HCT116 (cell line): ENCODE measurements around the gene SNPH. TPM values are rescaled to one million over a fixed set of nuclear protein-coding genes. Genes with fewer than 3 reads are reported as not detected.

Experiments used
- ATAC-seq: fragments of 200-7000 bp; cut with Tn5 transposase; 2 replicates; pipeline ENCODE4 v1.9.1; 2020; ENCODE audit warnings: mild to moderate bottlenecking, moderate library complexity
- BruUV-seq: library from RNA; stranded (reverse); fragments of 400-500 nt; replicated peaks from 2 replicates; lab custom pipeline; 2021; lab: Mats Ljungman, UMichigan
- CTCF ChIA-PET: fragments of 300-600 bp; sonication (Branson Sonifier 250); formaldehyde crosslinking; loops from one replicate; lab custom pipeline; 2021; ENCODE audit warnings: antibody characterized with exemption; lab: Charles Lee
- POLR2A ChIA-PET: fragments of 300-600, 350-600 bp; sonication (Branson Sonifier 250); formaldehyde crosslinking; loops from one replicate; lab custom pipeline; 2021; ENCODE audit warnings: antibody characterized with exemption; lab: Charles Lee
- RAD21 ChIA-PET, 2 experiments: fragments of 300-600 bp; sonication (Branson Sonifier 250); formaldehyde crosslinking; loops; one replicate each; lab custom pipeline; 2023; ENCODE audit warnings: low total read pairs in 2 of 2; ENCODE audit not compliant: uncharacterized antibody in 2 of 2, unreplicated experiment in 2 of 2, low non-redundant PET in 1 of 2; lab: Charles Lee
- DNase-seq: peaks from one replicate; pipeline ENCODE4 v3.0.0-alpha.2; 2010; ENCODE audit warnings: low read depth, low spot score
- H2AFZ ChIP-seq: fragments of 200-600 bp; shearing (Covaris generic), sonication (generic); 2 replicates; pipeline ENCODE4 v1.6.1; 2017; ENCODE audit warnings: low read depth, mixed run types, mixed read lengths, antibody characterized with exemption, low read length; ENCODE audit not compliant: poor library complexity, severe bottlenecking
- H3K27ac ChIP-seq: 2 replicates; pipeline ENCODE4 v1.5.1; 2012; ENCODE audit warnings: low read depth, low read length
- H3K27me3 ChIP-seq: fragments of 200-600 bp; sonication (generic); 2 replicates; pipeline ENCODE4 v1.6.1; 2016; ENCODE audit warnings: mixed run types, low read length, mixed read lengths; ENCODE audit not compliant: insufficient read depth
- H3K36me3 ChIP-seq, 2 experiments: fragments of 200-500 bp in 1 of 2; fragments of 200-600 bp in 1 of 2; sonication (Bioruptor generic) in 1 of 2; sonication (generic) in 1 of 2; 2 replicates each; pipeline versions ENCODE4 v1.5.1 to v1.6.1; 2014 to 2016; ENCODE audit warnings: low read length in 2 of 2, inconsistent platforms in 1 of 2, mixed read lengths in 1 of 2, mixed run types in 1 of 2; ENCODE audit not compliant: insufficient read depth in 2 of 2, control insufficient read depth in 1 of 2
- H3K4me1 ChIP-seq, 2 experiments: fragments of 200-600 bp in 1 of 2; sonication (generic) in 1 of 2; 2 replicates each; pipeline versions ENCODE4 v1.5.1 to v1.6.1; 2012 to 2017; ENCODE audit warnings: low read length in 2 of 2, inconsistent platforms in 1 of 2, mild to moderate bottlenecking in 1 of 2, mixed read lengths in 1 of 2, mixed run types in 1 of 2, moderate library complexity in 1 of 2; ENCODE audit not compliant: insufficient read depth in 2 of 2, control insufficient read depth in 1 of 2
- H3K4me2 ChIP-seq: fragments of 200-600 bp; sonication (generic); 2 replicates; pipeline ENCODE4 v1.6.1; 2017; ENCODE audit warnings: mixed run types, low read length, mixed read lengths
- H3K4me3 ChIP-seq, 2 experiments: fragments of 200-600 bp in 1 of 2; sonication (generic) in 1 of 2; replicated peaks in 1 of 2; 2 replicates each; pipeline ENCODE4 v1.5.1; 2011 to 2016; ENCODE audit warnings: low read length in 2 of 2, control low read depth in 1 of 2, low read depth in 1 of 2, mild to moderate bottlenecking in 1 of 2, mixed read lengths in 1 of 2, mixed run types in 1 of 2
- H3K79me2 ChIP-seq: fragments of 200-600 bp; sonication (generic); 2 replicates; pipeline ENCODE4 v1.6.1; 2017; ENCODE audit warnings: mild to moderate bottlenecking, mixed run types, low read length, moderate library complexity, mixed read lengths; ENCODE audit not compliant: insufficient read depth
- H3K9ac ChIP-seq: fragments of 200-600 bp; sonication (generic); 2 replicates; pipeline ENCODE4 v1.6.1; 2016; ENCODE audit warnings: low read length, mixed read lengths
- H3K9me2 ChIP-seq: fragments of 200-600 bp; sonication (generic), shearing (Covaris generic); 2 replicates; pipeline ENCODE4 v1.6.1; 2017; ENCODE audit warnings: mixed run types, mild to moderate bottlenecking, moderate library complexity; ENCODE audit not compliant: insufficient read depth
- H3K9me3 ChIP-seq, 2 experiments: fragments of 200-500 bp in 1 of 2; fragments of 200-600 bp in 1 of 2; sonication (Bioruptor generic) in 1 of 2; sonication (generic) in 1 of 2; 2 replicates each; pipeline ENCODE4 v1.6.1; 2014 to 2017; ENCODE audit warnings: low read length in 2 of 2, mixed read lengths in 2 of 2, inconsistent platforms in 1 of 2, low read depth in 1 of 2, mild to moderate bottlenecking in 1 of 2, mixed run types in 1 of 2, moderate library complexity in 1 of 2; ENCODE audit not compliant: control insufficient read depth in 1 of 2, insufficient read depth in 1 of 2
- H4K20me1 ChIP-seq: fragments of 200-600 bp; sonication (generic), shearing (Covaris generic); 2 replicates; pipeline ENCODE4 v1.6.1; 2017; ENCODE audit warnings: mixed run types, mild to moderate bottlenecking, moderate library complexity; ENCODE audit not compliant: insufficient read depth
- CBX3 ChIP-seq: IDR thresholded peaks from 2 replicates; pipeline ENCODE4 v1.6.1; 2012; ENCODE audit warnings: low read depth
- CEBPB ChIP-seq: IDR thresholded peaks from 2 replicates; pipeline ENCODE4 v1.6.1; 2012; ENCODE audit warnings: low read depth
- EGR1 ChIP-seq: IDR thresholded peaks from 2 replicates; pipeline ENCODE4 v1.6.1; 2012; ENCODE audit warnings: low read depth
- ELF1 ChIP-seq: IDR thresholded peaks from 2 replicates; pipeline ENCODE4 v1.6.1; 2012; ENCODE audit warnings: low read depth, borderline replicate concordance
- EZH2 ChIP-seq: fragments of 200-600 bp; sonication (generic); IDR thresholded peaks from 2 replicates; pipeline ENCODE4 v1.6.1; 2017; ENCODE audit warnings: antibody characterized with exemption, mixed run types
- EZH2phosphoT487 ChIP-seq: fragments of 200-600 bp; IDR thresholded peaks from 2 replicates; pipeline ENCODE4 v1.6.1; 2018; ENCODE audit warnings: antibody characterized with exemption, borderline replicate concordance
- JUND ChIP-seq: IDR thresholded peaks from 2 replicates; pipeline ENCODE4 v1.6.1; 2012
- POLR2A ChIP-seq: IDR thresholded peaks from 2 replicates; pipeline ENCODE4 v1.7.0; 2011; ENCODE audit warnings: borderline replicate concordance; ENCODE audit not compliant: insufficient read depth, insufficient read length; ENCODE audit errors: extremely low read depth
- RAD21 ChIP-seq: IDR thresholded peaks from 2 replicates; pipeline ENCODE4 v1.6.1; 2012; ENCODE audit warnings: low read depth, mild to moderate bottlenecking
- SIN3A ChIP-seq: IDR thresholded peaks from 2 replicates; pipeline ENCODE4 v1.6.1; 2012; ENCODE audit warnings: low read depth
- SP1 ChIP-seq: IDR thresholded peaks from 2 replicates; pipeline ENCODE4 v1.6.1; 2012; ENCODE audit warnings: low read depth
- SRF ChIP-seq: IDR thresholded peaks from 2 replicates; pipeline ENCODE4 v1.6.1; 2012; ENCODE audit warnings: low read depth
- TCF7L2 ChIP-seq: IDR thresholded peaks from 2 replicates; pipeline ENCODE4 v1.7.0; 2011; ENCODE audit warnings: borderline replicate concordance, inconsistent platforms; ENCODE audit not compliant: insufficient read depth, insufficient read length; ENCODE audit errors: extremely low read depth
- YY1 ChIP-seq: IDR thresholded peaks from 2 replicates; pipeline ENCODE4 v1.6.1; 2011; ENCODE audit warnings: low read length, low read depth, moderate library complexity, mild to moderate bottlenecking; ENCODE audit not compliant: insufficient replicate concordance; ENCODE audit errors: extremely low read depth
- ZFX ChIP-seq: fragments of 450-650 bp; IDR thresholded peaks from 2 replicates; pipeline ENCODE4 v1.6.1; 2017
- intact Hi-C: fragments of 100-400 bp; cut with micrococcal nuclease; formaldehyde crosslinking; loops from 2 replicates; pipeline ENCODE4 v1.10.0; 2022
- total RNA-seq: library from RNA; stranded (reverse); gene quantifications from one replicate; pipeline ENCODE4 v1.2.1, GENCODE V29; 2021; ENCODE audit not compliant: unreplicated experiment
- TF ChIP-seq, protein P1 (sequence below): IDR thresholded peaks from 2 replicates; pipeline ENCODE4 v1.6.1; 2011; ENCODE audit warnings: mild to moderate bottlenecking, low read length, moderate library complexity; ENCODE audit not compliant: insufficient replicate concordance; ENCODE audit errors: extremely low read depth
- TF ChIP-seq, protein P2 (sequence below): IDR thresholded peaks from 2 replicates; pipeline ENCODE4 v1.6.1; 2012
- TF ChIP-seq, protein P3 (sequence below): IDR thresholded peaks from 2 replicates; pipeline ENCODE4 v1.6.1; 2012
- TF ChIP-seq, protein P4 (sequence below), 3 experiments: fragments of 200-600 bp in 1 of 3; sonication (generic) in 1 of 3; IDR thresholded peaks in 2 of 3; conservative IDR thresholded peaks in 1 of 3; 2 replicates each; pipeline ENCODE4 v1.5.1; 2012 to 2017; ENCODE audit warnings: low read depth in 2 of 3, low read length in 2 of 3, antibody characterized with exemption in 1 of 3, borderline replicate concordance in 1 of 3, control low read depth in 1 of 3, mild to moderate bottlenecking in 1 of 3, mixed read lengths in 1 of 3, mixed run types in 1 of 3, moderate library complexity in 1 of 3; ENCODE audit not compliant: insufficient read depth in 1 of 3

SNPH gene
- total RNA-seq, 1 experiment from 2014 or later = 3.2 TPM

DNA sequence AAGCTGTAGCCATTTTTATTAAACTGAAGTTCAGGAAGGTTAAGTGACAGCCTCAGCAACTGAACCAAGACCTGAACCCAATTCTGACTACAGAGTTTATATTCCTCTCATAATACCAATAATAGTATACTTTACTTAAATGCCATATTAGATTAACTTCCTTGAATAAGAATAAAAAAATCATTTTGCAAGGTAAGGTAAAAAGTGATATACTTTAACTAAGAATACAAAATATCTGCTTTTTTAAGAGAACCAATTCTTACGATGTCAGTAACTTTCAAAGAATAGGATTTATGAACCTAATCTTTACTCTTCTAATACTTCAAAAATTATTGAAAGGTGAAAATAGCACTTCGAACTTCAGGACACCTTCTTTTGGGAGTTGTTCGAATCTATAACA lies 36.6 kb upstream of the SNPH start (continued):
- TF ChIP-seq SP1 (no peak), EGR1 (no peak), CBX3 (no peak), ZFX (no peak), SRF (no peak), EZH2 (no peak), YY1 (no peak)

DNA sequence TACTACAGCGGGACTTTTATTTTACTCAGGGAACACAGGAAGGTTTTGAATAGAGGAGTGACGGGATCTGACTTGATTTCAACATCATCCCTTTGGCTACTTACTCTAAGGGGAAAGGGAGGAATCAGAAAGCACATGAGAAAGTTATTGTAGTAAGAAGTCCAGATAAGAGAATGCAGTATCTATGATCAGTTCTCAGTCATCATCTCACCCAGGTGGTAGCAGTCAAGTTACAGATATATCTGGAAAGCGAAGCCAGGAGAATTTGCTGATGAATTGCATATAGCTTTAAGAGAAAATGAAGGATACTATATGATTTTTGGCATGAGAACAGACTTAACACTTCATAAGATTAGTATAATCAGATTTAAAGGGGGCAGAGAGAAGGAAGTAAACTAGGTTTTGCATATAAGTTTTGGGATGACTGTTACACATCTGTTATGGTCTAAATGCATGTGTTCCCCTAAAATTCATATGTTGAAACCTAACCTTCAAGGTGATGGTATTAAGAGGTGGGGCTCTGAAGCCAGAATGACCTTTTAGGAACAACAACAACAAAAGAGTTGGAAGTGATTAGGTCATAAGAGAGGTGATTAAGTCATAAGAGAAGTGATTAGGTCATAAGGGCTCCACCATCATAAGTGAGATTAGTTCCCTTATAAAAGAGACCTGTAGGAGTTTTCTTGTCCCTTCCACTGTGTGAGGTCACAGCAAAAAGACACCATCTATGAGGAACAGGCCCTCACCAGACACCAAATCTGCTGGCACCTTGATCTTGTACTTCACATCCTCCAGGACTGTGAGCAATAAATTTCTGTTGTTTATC lies 33.6 kb upstream of the SNPH start:
- no TSS peak for BruUV-seq
- Histone ChIP-seq H3K27ac (no peak overlapping the region), H3K4me3 (no peak overlapping the region), H3K9me2 (no peaks in the 10 kb centered on the region), H3K79me2 (no peaks in the 10 kb centered on the region), H2AFZ (no peak overlapping the region), H3K36me3 (no peaks in the 10 kb centered on the region), H3K27me3 (no peaks in the 10 kb centered on the region), H3K9ac (no peak overlapping the region), H3K9me3 (no peaks in the 10 kb centered on the region), H3K4me1 (no peaks in the 10 kb centered on the region), H3K4me2 (no peak overlapping the region), H4K20me1 (no peaks in the 10 kb centered on the region)
- no peak for DNase-seq
- TF ChIP-seq, protein P1, sequence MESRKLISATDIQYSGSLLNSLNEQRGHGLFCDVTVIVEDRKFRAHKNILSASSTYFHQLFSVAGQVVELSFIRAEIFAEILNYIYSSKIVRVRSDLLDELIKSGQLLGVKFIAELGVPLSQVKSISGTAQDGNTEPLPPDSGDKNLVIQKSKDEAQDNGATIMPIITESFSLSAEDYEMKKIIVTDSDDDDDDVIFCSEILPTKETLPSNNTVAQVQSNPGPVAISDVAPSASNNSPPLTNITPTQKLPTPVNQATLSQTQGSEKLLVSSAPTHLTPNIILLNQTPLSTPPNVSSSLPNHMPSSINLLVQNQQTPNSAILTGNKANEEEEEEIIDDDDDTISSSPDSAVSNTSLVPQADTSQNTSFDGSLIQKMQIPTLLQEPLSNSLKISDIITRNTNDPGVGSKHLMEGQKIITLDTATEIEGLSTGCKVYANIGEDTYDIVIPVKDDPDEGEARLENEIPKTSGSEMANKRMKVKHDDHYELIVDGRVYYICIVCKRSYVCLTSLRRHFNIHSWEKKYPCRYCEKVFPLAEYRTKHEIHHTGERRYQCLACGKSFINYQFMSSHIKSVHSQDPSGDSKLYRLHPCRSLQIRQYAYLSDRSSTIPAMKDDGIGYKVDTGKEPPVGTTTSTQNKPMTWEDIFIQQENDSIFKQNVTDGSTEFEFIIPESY = no peak
- TF ChIP-seq, protein P2, sequence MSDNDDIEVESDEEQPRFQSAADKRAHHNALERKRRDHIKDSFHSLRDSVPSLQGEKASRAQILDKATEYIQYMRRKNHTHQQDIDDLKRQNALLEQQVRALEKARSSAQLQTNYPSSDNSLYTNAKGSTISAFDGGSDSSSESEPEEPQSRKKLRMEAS = no peak
- no peak for TF ChIP-seq SIN3A
- TF ChIP-seq ZFX = no peak
- TF ChIP-seq ELF1 = no peak
- no peak for TF ChIP-seq TCF7L2
- no peak for TF ChIP-seq JUND
- TF ChIP-seq CEBPB = no peak
- TF ChIP-seq RAD21 = no peak
- TF ChIP-seq YY1 = no peak
- TF ChIP-seq POLR2A = no peak
- TF ChIP-seq EZH2 = no peak
- no peak for TF ChIP-seq CBX3
- no peak for TF ChIP-seq EZH2phosphoT487
- no peak for TF ChIP-seq SP1
- TF ChIP-seq, protein P3, sequence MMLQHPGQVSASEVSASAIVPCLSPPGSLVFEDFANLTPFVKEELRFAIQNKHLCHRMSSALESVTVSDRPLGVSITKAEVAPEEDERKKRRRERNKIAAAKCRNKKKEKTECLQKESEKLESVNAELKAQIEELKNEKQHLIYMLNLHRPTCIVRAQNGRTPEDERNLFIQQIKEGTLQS = no peak
- TF ChIP-seq, protein P4, sequence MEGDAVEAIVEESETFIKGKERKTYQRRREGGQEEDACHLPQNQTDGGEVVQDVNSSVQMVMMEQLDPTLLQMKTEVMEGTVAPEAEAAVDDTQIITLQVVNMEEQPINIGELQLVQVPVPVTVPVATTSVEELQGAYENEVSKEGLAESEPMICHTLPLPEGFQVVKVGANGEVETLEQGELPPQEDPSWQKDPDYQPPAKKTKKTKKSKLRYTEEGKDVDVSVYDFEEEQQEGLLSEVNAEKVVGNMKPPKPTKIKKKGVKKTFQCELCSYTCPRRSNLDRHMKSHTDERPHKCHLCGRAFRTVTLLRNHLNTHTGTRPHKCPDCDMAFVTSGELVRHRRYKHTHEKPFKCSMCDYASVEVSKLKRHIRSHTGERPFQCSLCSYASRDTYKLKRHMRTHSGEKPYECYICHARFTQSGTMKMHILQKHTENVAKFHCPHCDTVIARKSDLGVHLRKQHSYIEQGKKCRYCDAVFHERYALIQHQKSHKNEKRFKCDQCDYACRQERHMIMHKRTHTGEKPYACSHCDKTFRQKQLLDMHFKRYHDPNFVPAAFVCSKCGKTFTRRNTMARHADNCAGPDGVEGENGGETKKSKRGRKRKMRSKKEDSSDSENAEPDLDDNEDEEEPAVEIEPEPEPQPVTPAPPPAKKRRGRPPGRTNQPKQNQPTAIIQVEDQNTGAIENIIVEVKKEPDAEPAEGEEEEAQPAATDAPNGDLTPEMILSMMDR (IDR thresholded peaks at IDR 0.05 in 2 of 3, conservative IDR thresholded peaks at IDR 0.05 in 1 of 3; ENCODE audit: borderline replicate concordance in 1 of 3, insufficient read depth in 1 of 3, low read depth in 2 of 3, low read length in 2 of 3) = no peak
- intact Hi-C loops = no loop called here
- no peak for ATAC-seq
- RAD21 ChIA-PET = no interaction called here
- POLR2A ChIA-PET = no interaction called here
- CTCF ChIA-PET = no interaction called here
